ENCODE results near the gene AGBL2.

- TF ChIP-seq POLR2AphosphoS5 (IDR thresholded peaks at IDR 0.05; ENCODE audit: borderline replicate concordance, low read depth, low read length), result no peak
- no peak for TF ChIP-seq EZH2 (IDR thresholded peaks at IDR 0.05)
Observed at GRCh38 chr11:47720651-47721050, 5.5 kb upstream of the AGBL2 start.
